ENCODE data around the gene PSMB3.

PSMB3 gene

GRCh38 chr17:38745545-38745944 lies 7.0 kb upstream of the PSMB3 start:
- peak overlapping the region; percentile 97 for H3K4me2 ChIP-seq (ENCODE audit: low read length)
- no peak overlapping the region for H3K4me3 ChIP-seq (ENCODE audit: low read length)
- TF ChIP-seq CTCF (IDR thresholded peaks at IDR 0.05; ENCODE audit: low read depth, low read length, poor library complexity, severe bottlenecking) (no peak), EZH2phosphoT487 (IDR thresholded peaks at IDR 0.05; ENCODE audit: borderline replicate concordance, low read length) (no peak)
- peaks cover 82% of the 10 kb centered on the region for H3K4me1 ChIP-seq (ENCODE audit: control insufficient read depth, low read length)
- no peaks in the 10 kb centered on the region for H4K20me1 ChIP-seq (ENCODE audit: control insufficient read depth, insufficient read depth, low read depth, low read length)
- H3K79me2 ChIP-seq (ENCODE audit: control insufficient read depth, low read length) = no peaks in the 10 kb centered on the region
- no peaks in the 10 kb centered on the region for H3K9me3 ChIP-seq (ENCODE audit: control insufficient read depth, insufficient read depth, low read length)
- peaks cover 15% of the 10 kb centered on the region for H3F3A ChIP-seq (ENCODE audit: control insufficient read depth, insufficient read depth)
- peak overlapping the region; percentile 20; the same call in 1 of the 2 replicates for H3K27ac ChIP-seq (ENCODE audit: low read depth, low read length)
- no peaks in the 10 kb centered on the region for H3K9me2 ChIP-seq (replicated peaks; ENCODE audit: control insufficient read depth, low read length)
- no peaks in the 10 kb centered on the region for H3K36me3 ChIP-seq (ENCODE audit: control insufficient read depth, low read length)
- peaks cover 20% of the 10 kb centered on the region for H3K27me3 ChIP-seq (ENCODE audit: control insufficient read depth, low read length)

DNA sequence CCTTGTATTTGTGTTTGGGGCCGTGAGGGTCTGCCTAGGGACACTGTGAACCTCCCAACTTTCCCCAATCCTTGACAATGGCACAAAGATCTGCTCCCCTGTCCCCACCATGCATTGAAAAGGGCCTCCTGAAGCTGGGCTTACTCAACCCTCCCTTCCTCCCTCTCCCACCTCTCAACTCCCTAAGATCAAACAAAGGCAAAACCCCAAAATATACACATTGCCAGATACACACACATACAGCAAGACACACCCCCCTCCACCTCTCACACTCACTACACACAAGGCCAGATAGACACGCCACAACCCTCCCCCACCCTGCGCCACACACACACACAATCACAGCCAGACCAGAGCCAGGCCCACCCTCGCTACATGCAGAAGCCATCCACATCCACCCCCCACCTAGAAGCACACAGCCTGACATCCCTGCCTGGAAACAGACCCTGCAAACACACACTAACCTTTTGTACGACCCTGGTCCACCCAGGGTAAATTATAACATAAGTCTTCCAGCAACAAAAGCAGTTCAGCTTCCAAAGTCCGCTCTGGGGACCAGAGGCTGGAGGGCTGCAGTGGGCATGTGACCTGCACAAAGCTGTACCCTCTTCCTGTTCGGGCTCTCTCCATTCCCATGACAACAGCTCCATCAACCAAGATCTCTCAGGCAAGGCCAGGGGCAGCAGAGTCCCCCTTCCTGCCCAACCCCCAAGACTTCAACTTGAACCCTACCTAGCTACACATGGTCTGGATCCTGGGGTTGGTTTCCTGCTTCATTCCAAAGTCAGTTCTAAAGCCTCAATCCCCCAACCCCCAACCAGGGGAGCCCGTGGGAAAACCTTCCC lies 6.3 kb upstream of the PSMB3 start:
- Histone ChIP-seq H3K4me3 (ENCODE audit: low read length) (peak overlapping the region; percentile 97), H3F3A (ENCODE audit: control insufficient read depth, insufficient read depth) (peaks cover 18% of the 10 kb centered on the region), H3K9me2 (replicated peaks; ENCODE audit: control insufficient read depth, low read length) (no peaks in the 10 kb centered on the region), H3K27me3 (ENCODE audit: control insufficient read depth, low read length) (peaks cover 20% of the 10 kb centered on the region), H3K79me2 (ENCODE audit: control insufficient read depth, low read length) (no peaks in the 10 kb centered on the region), H3K27ac (ENCODE audit: low read depth, low read length) (peak overlapping the region; percentile 20; the same call in 1 of the 2 replicates), H4K20me1 (ENCODE audit: control insufficient read depth, insufficient read depth, low read depth, low read length) (no peaks in the 10 kb centered on the region), H3K36me3 (ENCODE audit: control insufficient read depth, low read length) (no peaks in the 10 kb centered on the region), H3K4me2 (ENCODE audit: low read length) (peak overlapping the region; percentile 97), H3K4me1 (ENCODE audit: control insufficient read depth, low read length) (peaks cover 83% of the 10 kb centered on the region), H3K9me3 (ENCODE audit: control insufficient read depth, insufficient read depth, low read length) (no peaks in the 10 kb centered on the region)
- TF ChIP-seq CTCF (IDR thresholded peaks at IDR 0.05; ENCODE audit: low read depth, low read length, poor library complexity, severe bottlenecking) (no peak), EZH2phosphoT487 (IDR thresholded peaks at IDR 0.05; ENCODE audit: borderline replicate concordance, low read length) (no peak)

DNA sequence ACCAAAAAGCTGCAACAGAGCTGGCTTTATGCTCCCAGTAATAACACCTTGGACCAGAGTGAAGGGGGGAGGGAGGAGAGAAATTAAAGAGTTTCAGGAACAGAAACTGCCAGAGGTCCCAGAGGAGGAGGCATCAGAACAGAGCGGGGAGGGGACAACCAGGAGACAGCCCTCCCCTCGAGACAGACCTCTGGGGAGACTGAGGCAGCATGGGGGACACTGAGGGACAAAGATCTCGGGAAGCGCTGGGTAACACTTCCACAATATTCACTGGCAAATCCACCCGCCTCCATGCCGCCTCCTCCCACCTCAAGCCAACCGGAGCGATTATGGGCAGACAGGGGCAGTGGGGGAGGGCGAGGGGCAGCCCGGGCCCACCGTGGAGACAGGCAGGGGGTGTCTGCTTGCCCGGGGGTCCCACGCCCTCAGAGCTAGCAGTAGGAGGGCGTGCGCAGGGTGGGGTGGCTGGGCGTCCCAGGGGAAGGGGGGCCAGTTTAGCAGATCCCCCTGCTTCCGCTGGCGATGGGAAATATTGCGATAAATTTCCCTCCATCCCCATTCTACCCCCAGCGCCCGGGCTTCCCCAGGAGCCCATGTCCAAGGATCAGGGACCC lies 5.6 kb upstream of the PSMB3 start:
- Histone ChIP-seq H4K20me1 (ENCODE audit: control insufficient read depth, insufficient read depth, low read depth, low read length) (no peaks in the 10 kb centered on the region), H3K27me3 (ENCODE audit: control insufficient read depth, low read length) (peaks cover 20% of the 10 kb centered on the region), H3K4me2 (ENCODE audit: low read length) (peak overlapping the region; percentile 97), H3K27ac (ENCODE audit: low read depth, low read length) (no peak overlapping the region), H3F3A (ENCODE audit: control insufficient read depth, insufficient read depth) (peaks cover 21% of the 10 kb centered on the region), H3K4me1 (ENCODE audit: control insufficient read depth, low read length) (peaks cover 79% of the 10 kb centered on the region), H3K9me2 (replicated peaks; ENCODE audit: control insufficient read depth, low read length) (no peaks in the 10 kb centered on the region), H3K9me3 (ENCODE audit: control insufficient read depth, insufficient read depth, low read length) (no peaks in the 10 kb centered on the region), H3K36me3 (ENCODE audit: control insufficient read depth, low read length) (no peaks in the 10 kb centered on the region; the same call in 1 of the 2 replicates), H3K79me2 (ENCODE audit: control insufficient read depth, low read length) (0 out of 2 replicates have a peak, but pooled peaks cover 1% of the 10 kb centered on the region), H3K4me3 (ENCODE audit: low read length) (peak overlapping the region; percentile 97)
- no peak for TF ChIP-seq CTCF (IDR thresholded peaks at IDR 0.05; ENCODE audit: low read depth, low read length, poor library complexity, severe bottlenecking)
- TF ChIP-seq EZH2phosphoT487 (IDR thresholded peaks at IDR 0.05; ENCODE audit: borderline replicate concordance, low read length) = no peak
